ENCODE measurements around the gene TMEM129. TPM values are rescaled to one million over a fixed set of nuclear protein-coding genes. Genes with fewer than 3 reads are reported as not detected.

The TMEM129 gene
- total and polyA plus RNA-seq, 8 donors = 24.3 to 41.1 (median 29.0) TPM

DNA sequence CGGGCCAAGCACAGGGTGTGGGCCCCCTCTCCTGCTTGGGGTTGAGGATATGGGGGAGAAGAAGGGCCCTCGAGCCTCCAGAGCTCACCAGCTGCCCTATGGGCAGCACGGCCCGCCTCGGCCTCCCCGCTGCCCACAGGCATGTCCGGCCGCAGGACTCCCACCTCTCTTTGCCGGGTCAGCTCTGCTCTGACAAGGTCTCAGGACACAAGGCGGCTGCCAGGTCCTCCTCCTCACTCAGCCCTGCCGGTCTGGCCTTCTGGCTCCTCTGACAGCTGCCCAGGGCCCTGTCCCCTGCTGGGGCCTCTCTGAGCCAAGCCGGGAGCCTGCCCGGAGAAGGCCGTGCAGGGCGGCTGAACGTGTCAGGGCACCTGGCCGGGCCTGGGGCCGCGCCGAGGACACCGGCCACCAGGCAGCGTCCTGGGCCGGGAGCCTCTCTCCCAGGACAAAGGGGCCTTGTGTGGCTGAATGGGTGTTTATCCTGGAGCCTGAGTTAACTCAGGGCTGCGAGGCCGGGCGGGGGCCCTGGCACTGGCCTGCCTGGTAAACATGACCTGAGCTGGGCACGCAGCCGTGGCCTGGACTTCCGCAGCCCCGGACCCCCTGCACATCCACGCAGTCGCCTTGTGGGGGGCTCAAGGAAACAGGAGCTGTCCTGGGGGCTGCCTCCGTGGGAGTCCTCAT, 25.9 kb upstream of the TMEM129 start:
- H3K9me3 ChIP-seq = no peaks in the 10 kb centered on the region
- peaks cover 0 to 33% of the 10 kb centered on the region in 2 donors for H3K36me3 ChIP-seq
- no peak overlapping the region for H3K27ac ChIP-seq
- intact Hi-C loops (cut with DNase I) = loop anchor here in 1 of 2 donors (10.0 kb wide), 1 partner anchor 148 kb away; no protein-coding TSS in a partner anchor
- DNase-seq (no peak), ATAC-seq (no peak)
- no peak overlapping the region for H3K4me3 ChIP-seq
- TF ChIP-seq, protein P1, sequence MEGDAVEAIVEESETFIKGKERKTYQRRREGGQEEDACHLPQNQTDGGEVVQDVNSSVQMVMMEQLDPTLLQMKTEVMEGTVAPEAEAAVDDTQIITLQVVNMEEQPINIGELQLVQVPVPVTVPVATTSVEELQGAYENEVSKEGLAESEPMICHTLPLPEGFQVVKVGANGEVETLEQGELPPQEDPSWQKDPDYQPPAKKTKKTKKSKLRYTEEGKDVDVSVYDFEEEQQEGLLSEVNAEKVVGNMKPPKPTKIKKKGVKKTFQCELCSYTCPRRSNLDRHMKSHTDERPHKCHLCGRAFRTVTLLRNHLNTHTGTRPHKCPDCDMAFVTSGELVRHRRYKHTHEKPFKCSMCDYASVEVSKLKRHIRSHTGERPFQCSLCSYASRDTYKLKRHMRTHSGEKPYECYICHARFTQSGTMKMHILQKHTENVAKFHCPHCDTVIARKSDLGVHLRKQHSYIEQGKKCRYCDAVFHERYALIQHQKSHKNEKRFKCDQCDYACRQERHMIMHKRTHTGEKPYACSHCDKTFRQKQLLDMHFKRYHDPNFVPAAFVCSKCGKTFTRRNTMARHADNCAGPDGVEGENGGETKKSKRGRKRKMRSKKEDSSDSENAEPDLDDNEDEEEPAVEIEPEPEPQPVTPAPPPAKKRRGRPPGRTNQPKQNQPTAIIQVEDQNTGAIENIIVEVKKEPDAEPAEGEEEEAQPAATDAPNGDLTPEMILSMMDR (IDR thresholded peaks at IDR 0.05) = no peak
- peaks cover 2 to 9% of the 10 kb centered on the region in 2 donors for H3K4me1 ChIP-seq
- H3K27me3 ChIP-seq = peaks cover 0 to 19% of the 10 kb centered on the region in 2 donors

DNA sequence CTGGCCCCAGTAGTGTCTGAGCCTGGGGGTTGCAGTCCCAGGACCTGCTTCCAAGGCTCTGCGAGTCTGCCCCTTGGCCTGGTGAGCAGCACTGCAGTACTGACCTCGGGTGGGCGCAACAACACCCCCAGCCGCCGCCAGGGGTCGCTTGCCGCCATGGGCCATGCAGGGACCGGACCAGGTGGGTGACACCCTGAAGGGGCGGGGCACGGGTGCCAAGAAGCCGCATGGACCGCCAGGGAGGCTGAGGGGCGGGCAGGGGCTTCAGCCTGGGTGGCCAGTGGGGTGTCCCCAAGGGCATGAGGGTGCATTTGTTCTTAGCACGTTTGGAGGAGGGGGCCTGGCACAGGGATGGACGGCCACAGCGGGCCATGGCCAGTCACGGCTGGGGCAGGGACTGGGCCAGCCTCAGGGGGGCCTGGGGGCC, 25.2 kb upstream of the TMEM129 start:
- Histone ChIP-seq H3K9me3 (no peaks in the 10 kb centered on the region), H3K36me3 (peaks cover 0 to 41% of the 10 kb centered on the region in 2 donors), H3K4me3 (no peak overlapping the region), H3K27me3 (peaks cover 0 to 19% of the 10 kb centered on the region in 2 donors), H3K27ac (no peak overlapping the region), H3K4me1 (peaks cover 0 to 5% of the 10 kb centered on the region in 2 donors)
- TF ChIP-seq, protein P1 (IDR thresholded peaks at IDR 0.05) = peak; percentile 69 to 79
- ATAC-seq = peak; percentile 67
- peak in 2 of 4 donors; percentile 79 to 93 for DNase-seq
- intact Hi-C loops (cut with DNase I) = loop anchor here in 1 of 2 donors (10.0 kb wide), 1 partner anchor 149 kb away; no protein-coding TSS in a partner anchor

- intact Hi-C loops (cut with DNase I) = loop anchor here in 1 of 2 donors (10.0 kb wide), 1 partner anchor 149 kb away; no protein-coding TSS in a partner anchor
- H3K36me3 ChIP-seq = peaks cover 0 to 46% of the 10 kb centered on the region in 2 donors
- TF ChIP-seq, protein P1 (IDR thresholded peaks at IDR 0.05) = no peak
- no peak overlapping the region for H3K4me3 ChIP-seq
- no peak for DNase-seq
- ATAC-seq = no peak
- no peak overlapping the region for H3K27ac ChIP-seq
- peaks cover 0 to 19% of the 10 kb centered on the region in 2 donors for H3K27me3 ChIP-seq
- peaks cover 0 to 5% of the 10 kb centered on the region in 2 donors for H3K4me1 ChIP-seq
- H3K9me3 ChIP-seq = no peaks in the 10 kb centered on the region
These were observed 24.6 kb upstream of the TMEM129 start for GRCh38 chr4:1745697-1746096.

GRCh38 chr4:1745165-1745564, 24.0 kb upstream of the TMEM129 start:
- Histone ChIP-seq H3K27me3 (peaks cover 0 to 19% of the 10 kb centered on the region in 2 donors), H3K36me3 (peaks cover 0 to 52% of the 10 kb centered on the region in 2 donors), H3K4me3 (no peak overlapping the region), H3K27ac (no peak overlapping the region), H3K9me3 (no peaks in the 10 kb centered on the region), H3K4me1 (peaks cover 0 to 5% of the 10 kb centered on the region in 2 donors)
- DNase-seq = no peak
- no peak for ATAC-seq
- TF ChIP-seq, protein P1 (IDR thresholded peaks at IDR 0.05) = no peak
- intact Hi-C loops (cut with DNase I) = loop anchor here in 1 of 2 donors (10.0 kb wide), 1 partner anchor 150 kb away; no protein-coding TSS in a partner anchor

GRCh38 chr4:1744552-1744951, 23.4 kb upstream of the TMEM129 start:
- ATAC-seq (no peak), DNase-seq (no peak)
- Histone ChIP-seq H3K27ac (no peak overlapping the region), H3K4me1 (peaks cover 0 to 5% of the 10 kb centered on the region in 2 donors), H3K27me3 (peaks cover 0 to 19% of the 10 kb centered on the region in 2 donors), H3K4me3 (no peak overlapping the region), H3K9me3 (no peaks in the 10 kb centered on the region), H3K36me3 (peaks cover 0 to 58% of the 10 kb centered on the region in 2 donors)
- intact Hi-C loops (cut with DNase I) = loop anchor here in 1 of 2 donors (10.0 kb wide), 1 partner anchor 150 kb away; no protein-coding TSS in a partner anchor
- TF ChIP-seq, protein P1 (IDR thresholded peaks at IDR 0.05) = no peak

All from left lung (tissue), 10 donors.